Glutamatergic neuron (in vitro differentiated cells): ENCODE results near the gene LCP1. TPM values are rescaled to one million over a fixed set of nuclear protein-coding genes. Genes with fewer than 3 reads are reported as not detected.

Experiments
- DNase-seq: peaks from one replicate; pipeline ENCODE4 v3.0.0; 2022
- H3K27ac Mint-ChIP-seq: one replicate; pipeline ENCODE4 v1.8.0; 2020; ENCODE audit warnings: mild to moderate bottlenecking, mixed read lengths, inconsistent platforms; ENCODE audit not compliant: unreplicated experiment
- H3K27me3 Mint-ChIP-seq: one replicate; pipeline ENCODE4 v1.8.0; 2020; ENCODE audit warnings: mild to moderate bottlenecking, moderate library complexity, mixed read lengths, inconsistent platforms; ENCODE audit not compliant: unreplicated experiment
- H3K36me3 Mint-ChIP-seq: one replicate; pipeline ENCODE4 v1.8.0; 2020; ENCODE audit warnings: mild to moderate bottlenecking, mixed read lengths, inconsistent platforms; ENCODE audit not compliant: unreplicated experiment
- H3K4me1 Mint-ChIP-seq: one replicate; pipeline ENCODE4 v1.8.0; 2020; ENCODE audit warnings: mild to moderate bottlenecking, low read depth, mixed read lengths, inconsistent platforms; ENCODE audit not compliant: unreplicated experiment
- H3K4me3 Mint-ChIP-seq: one replicate; pipeline ENCODE4 v1.8.0; 2020; ENCODE audit warnings: mild to moderate bottlenecking, mixed read lengths, inconsistent platforms; ENCODE audit not compliant: unreplicated experiment
- H3K9me3 Mint-ChIP-seq: one replicate; pipeline ENCODE4 v1.8.0; 2020; ENCODE audit warnings: mild to moderate bottlenecking, moderate library complexity, mixed read lengths, inconsistent platforms; ENCODE audit not compliant: unreplicated experiment
- total RNA-seq: library from RNA; stranded (reverse); fragmentation: NEBNext Ultra II Directional; extraction: Animal tissue kit (Norgen Biotek cat#: 25700); gene quantifications from one replicate; pipeline ENCODE4 v1.2.1, GENCODE V29; 2021; ENCODE audit not compliant: unreplicated experiment
- TF ChIP-seq, protein P1 (sequence below): fragments of 200-600 bp; sonication (generic); IDR thresholded peaks from one replicate; pipeline ENCODE4 v1.5.0; 2021; ENCODE audit not compliant: partially characterized antibody, unreplicated experiment

Gene LCP1
- total RNA-seq, 1 donor from 2014 or later: 0.71 TPM

DNA sequence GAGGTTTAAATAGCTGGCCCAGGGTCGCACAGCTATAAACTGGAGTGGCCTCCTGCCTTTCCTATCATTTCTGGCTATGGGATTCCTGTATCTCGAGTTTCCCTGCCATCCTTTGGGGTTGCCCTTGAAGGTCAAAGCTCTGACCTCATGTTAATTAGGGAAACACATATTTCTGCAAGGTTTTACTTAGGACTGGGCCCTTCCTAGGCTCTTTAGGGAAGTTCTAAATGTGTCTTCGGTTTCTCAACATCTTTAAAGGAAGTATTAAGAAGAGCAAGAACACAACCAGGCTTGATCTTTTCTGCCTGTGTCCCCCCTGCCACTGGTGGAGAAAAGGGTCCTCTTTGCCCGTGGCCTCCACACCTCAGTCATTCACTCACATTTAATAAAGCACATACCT lies 10.8 kb downstream of the LCP1 start:
- Mint-ChIP-seq H3K27ac (no peak overlapping the region), H3K27me3 (peaks cover 3% of the 10 kb centered on the region), H3K9me3 (no peaks in the 10 kb centered on the region), H3K36me3 (no peaks in the 10 kb centered on the region), H3K4me1 (peaks cover 4% of the 10 kb centered on the region), H3K4me3 (no peak overlapping the region)
- no peak for DNase-seq
- TF ChIP-seq, protein P1, sequence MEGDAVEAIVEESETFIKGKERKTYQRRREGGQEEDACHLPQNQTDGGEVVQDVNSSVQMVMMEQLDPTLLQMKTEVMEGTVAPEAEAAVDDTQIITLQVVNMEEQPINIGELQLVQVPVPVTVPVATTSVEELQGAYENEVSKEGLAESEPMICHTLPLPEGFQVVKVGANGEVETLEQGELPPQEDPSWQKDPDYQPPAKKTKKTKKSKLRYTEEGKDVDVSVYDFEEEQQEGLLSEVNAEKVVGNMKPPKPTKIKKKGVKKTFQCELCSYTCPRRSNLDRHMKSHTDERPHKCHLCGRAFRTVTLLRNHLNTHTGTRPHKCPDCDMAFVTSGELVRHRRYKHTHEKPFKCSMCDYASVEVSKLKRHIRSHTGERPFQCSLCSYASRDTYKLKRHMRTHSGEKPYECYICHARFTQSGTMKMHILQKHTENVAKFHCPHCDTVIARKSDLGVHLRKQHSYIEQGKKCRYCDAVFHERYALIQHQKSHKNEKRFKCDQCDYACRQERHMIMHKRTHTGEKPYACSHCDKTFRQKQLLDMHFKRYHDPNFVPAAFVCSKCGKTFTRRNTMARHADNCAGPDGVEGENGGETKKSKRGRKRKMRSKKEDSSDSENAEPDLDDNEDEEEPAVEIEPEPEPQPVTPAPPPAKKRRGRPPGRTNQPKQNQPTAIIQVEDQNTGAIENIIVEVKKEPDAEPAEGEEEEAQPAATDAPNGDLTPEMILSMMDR: no peak

DNA sequence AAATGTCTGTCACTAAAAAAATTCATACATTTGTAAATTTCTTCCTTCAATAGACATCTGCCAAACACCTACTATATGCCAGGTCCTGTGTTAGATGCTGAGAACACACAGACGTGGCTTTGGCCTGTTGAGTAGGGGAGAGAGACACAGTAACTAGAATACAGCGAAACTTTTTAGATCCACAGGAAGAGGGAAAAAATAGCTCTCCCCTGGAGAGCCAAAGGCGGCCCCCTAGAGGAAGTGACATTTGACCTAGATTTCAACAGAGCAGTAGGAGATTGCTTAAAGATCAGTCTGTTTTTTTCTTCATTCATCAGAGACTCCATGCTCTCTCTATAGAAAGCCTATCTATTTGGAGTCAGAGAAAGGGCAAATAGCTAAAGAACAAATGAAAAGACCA lies 11.3 kb downstream of the LCP1 start:
- TF ChIP-seq, protein P1: no peak
- Mint-ChIP-seq H3K4me1 (peaks cover 4% of the 10 kb centered on the region), H3K36me3 (no peaks in the 10 kb centered on the region), H3K4me3 (no peak overlapping the region), H3K27ac (no peak overlapping the region), H3K9me3 (no peaks in the 10 kb centered on the region), H3K27me3 (peaks cover 3% of the 10 kb centered on the region)
- no peak for DNase-seq

DNA sequence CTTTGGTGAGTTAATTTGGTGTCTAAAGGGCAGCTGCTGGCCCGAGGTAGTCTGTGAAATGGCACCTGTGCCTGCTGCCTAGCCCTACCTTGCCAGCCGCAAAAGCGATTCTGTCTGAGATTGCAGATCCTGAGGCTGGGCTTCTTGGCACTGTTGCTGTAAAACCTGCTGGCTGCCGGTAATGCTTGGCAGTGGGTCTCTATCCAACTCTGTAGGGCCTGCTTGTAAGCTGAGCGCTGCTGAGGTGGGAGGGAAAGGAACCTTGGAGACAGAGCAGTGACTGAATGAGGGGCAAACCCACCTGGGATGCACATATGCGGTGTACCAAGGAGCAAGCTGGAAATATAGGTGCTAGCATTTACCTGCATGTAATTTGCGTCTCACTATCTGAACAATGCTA lies 11.7 kb downstream of the LCP1 start:
- Mint-ChIP-seq H3K9me3 (no peaks in the 10 kb centered on the region), H3K4me3 (no peak overlapping the region), H3K4me1 (peaks cover 4% of the 10 kb centered on the region), H3K27me3 (peaks cover 3% of the 10 kb centered on the region), H3K36me3 (no peaks in the 10 kb centered on the region), H3K27ac (no peak overlapping the region)
- no peak for DNase-seq
- TF ChIP-seq, protein P1: no peak

DNA sequence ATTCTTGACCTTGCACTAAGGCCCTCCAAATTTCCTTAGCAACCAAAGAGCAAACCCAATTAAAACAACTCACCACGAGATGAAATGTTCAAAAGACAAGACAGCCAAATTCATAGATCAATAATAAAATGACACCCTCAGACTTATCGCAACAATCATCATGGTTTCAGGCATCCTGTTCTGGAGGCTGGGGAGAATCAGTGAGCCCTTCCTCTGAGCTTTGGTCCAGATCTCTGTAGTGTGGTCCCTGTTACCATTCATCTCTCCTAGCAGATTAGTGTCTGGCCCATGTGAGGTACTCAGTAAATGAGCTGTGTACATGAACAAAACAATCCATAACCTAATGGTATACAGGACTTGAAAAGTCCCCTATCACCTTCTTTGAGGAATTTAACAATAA lies 12.2 kb downstream of the LCP1 start:
- Mint-ChIP-seq H3K27me3 (peaks cover 3% of the 10 kb centered on the region), H3K9me3 (no peaks in the 10 kb centered on the region), H3K27ac (no peak overlapping the region), H3K36me3 (no peaks in the 10 kb centered on the region), H3K4me1 (peaks cover 4% of the 10 kb centered on the region), H3K4me3 (no peak overlapping the region)
- no peak for DNase-seq
- TF ChIP-seq, protein P1: no peak

DNA sequence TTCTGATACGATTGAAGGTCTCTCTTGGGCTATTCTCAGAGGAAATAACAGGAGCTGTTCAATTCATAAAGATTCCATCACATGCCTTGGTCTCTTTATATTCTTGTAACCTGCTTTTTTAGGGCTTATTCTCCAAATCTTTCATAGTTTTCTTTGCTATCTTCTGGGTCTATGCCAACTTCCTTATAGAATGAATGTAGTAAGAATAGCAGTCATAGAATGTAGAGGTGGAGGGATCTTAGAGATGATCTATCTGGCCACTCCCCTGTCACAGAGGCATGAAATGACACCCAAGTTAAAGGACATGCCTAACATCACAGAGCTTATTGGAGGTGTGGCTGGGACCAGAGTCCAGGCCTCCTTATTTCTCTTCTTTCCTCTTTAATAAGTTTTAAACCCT lies 13.2 kb downstream of the LCP1 start:
- Mint-ChIP-seq H3K27me3 (peaks cover 3% of the 10 kb centered on the region), H3K9me3 (no peaks in the 10 kb centered on the region), H3K36me3 (no peaks in the 10 kb centered on the region), H3K4me3 (no peak overlapping the region), H3K27ac (no peak overlapping the region), H3K4me1 (peaks cover 6% of the 10 kb centered on the region)
- TF ChIP-seq, protein P1: no peak
- no peak for DNase-seq
